OCI-LY3 (cell line): ENCODE measurements around the gene SMYD3.

ENCODE experiments used
- H2AFZ ChIP-seq: fragments of 200-600, 300-600 bp; shearing (Covaris generic); 2 replicates; pipeline ENCODE4 v1.6.0; 2014; ENCODE audit warnings: antibody characterized with exemption, low read depth, low read length
- H3K27ac ChIP-seq: fragments of 200-600, 300-600 bp; sonication (generic); 2 replicates; pipeline ENCODE4 v1.5.1; 2014; ENCODE audit warnings: mild to moderate bottlenecking, low read length, moderate library complexity, mixed read lengths
- H3K27me3 ChIP-seq: fragments of 200-600, 300-600 bp; sonication (generic); 2 replicates; pipeline ENCODE4 v1.6.1; 2014; ENCODE audit warnings: low read depth, low read length, mixed read lengths
- H3K36me3 ChIP-seq: fragments of 200-600, 300-600 bp; sonication (generic); replicated peaks from 2 replicates; pipeline ENCODE3; 2014; ENCODE audit warnings: low read depth, low read length, mixed read lengths
- H3K4me1 ChIP-seq: fragments of 300-600, 200-600 bp; sonication (generic); 2 replicates; pipeline ENCODE4 v1.6.1; 2014; ENCODE audit warnings: low read length, mixed read lengths
- H3K4me2 ChIP-seq: fragments of 200-600, 300-600 bp; sonication (generic); 2 replicates; pipeline ENCODE4 v1.6.1; 2014; ENCODE audit warnings: low read length, mixed read lengths
- H3K4me3 ChIP-seq: fragments of 300-600, 200-600 bp; sonication (generic); 2 replicates; pipeline ENCODE4 v1.5.1; 2014; ENCODE audit warnings: antibody characterized with exemption, mild to moderate bottlenecking, low read length, moderate library complexity
- H3K79me2 ChIP-seq: fragments of 300-600, 200-600 bp; shearing (Covaris generic); 2 replicates; pipeline ENCODE4 v1.6.1; 2014; ENCODE audit warnings: mild to moderate bottlenecking, low read length, mixed read lengths
- H3K9ac ChIP-seq: fragments of 300-600, 200-600 bp; shearing (Covaris generic); 2 replicates; pipeline ENCODE4 v1.6.0; 2014; ENCODE audit warnings: mild to moderate bottlenecking, low read length, moderate library complexity
- H3K9me3 ChIP-seq: fragments of 200-600, 300-600 bp; shearing (Covaris generic); 2 replicates; pipeline ENCODE4 v1.6.1; 2014; ENCODE audit warnings: low read length, mixed read lengths; ENCODE audit not compliant: insufficient read depth
- H4K20me1 ChIP-seq: fragments of 200-600, 300-600 bp; sonication (generic); 2 replicates; pipeline ENCODE4 v1.6.1; 2016; ENCODE audit warnings: low read length, mixed read lengths; ENCODE audit not compliant: insufficient read depth
- CTCF ChIP-seq: fragments of 200-600, 300-600 bp; sonication (generic); IDR thresholded peaks from 2 replicates; pipeline ENCODE4 v1.5.1; 2014; ENCODE audit warnings: antibody characterized with exemption, low read length, low read depth
- EZH2phosphoT487 ChIP-seq: fragments of 200-600 bp; shearing (Covaris generic); IDR thresholded peaks from 2 replicates; pipeline ENCODE4 v1.6.1; 2018; ENCODE audit warnings: antibody characterized with exemption, mixed run types, low read depth

Gene SMYD3

GRCh38 chr1:246397046-246397445 is 110.0 kb downstream of the SMYD3 start:
- no peak overlapping the region for H3K27ac ChIP-seq
- H3K9ac ChIP-seq, result no peak overlapping the region
- no peak overlapping the region for H3K4me3 ChIP-seq
- no peaks in the 10 kb centered on the region for H3K4me1 ChIP-seq
- no peaks in the 10 kb centered on the region for H3K79me2 ChIP-seq
- peaks cover 2% of the 10 kb centered on the region for H3K36me3 ChIP-seq
- no peak for TF ChIP-seq EZH2phosphoT487
- TF ChIP-seq CTCF, result no peak
- H2AFZ ChIP-seq, result no peak overlapping the region
- no peaks in the 10 kb centered on the region for H3K27me3 ChIP-seq
- no peaks in the 10 kb centered on the region for H3K9me3 ChIP-seq
- no peak overlapping the region for H3K4me2 ChIP-seq
- H4K20me1 ChIP-seq, result no peaks in the 10 kb centered on the region

GRCh38 chr1:246396322-246396721 is 110.8 kb downstream of the SMYD3 start:
- no peaks in the 10 kb centered on the region for H3K27me3 ChIP-seq

GRCh38 chr1:246394121-246394520 is 113.0 kb downstream of the SMYD3 start:
- no peaks in the 10 kb centered on the region for H3K4me1 ChIP-seq
- H3K4me3 ChIP-seq, result no peak overlapping the region
- H3K9ac ChIP-seq, result no peak overlapping the region
- H3K79me2 ChIP-seq, result no peaks in the 10 kb centered on the region
- no peak overlapping the region for H3K27ac ChIP-seq
- TF ChIP-seq CTCF (no peak), EZH2phosphoT487 (no peak)
- no peaks in the 10 kb centered on the region for H3K27me3 ChIP-seq
- no peaks in the 10 kb centered on the region for H4K20me1 ChIP-seq
- H3K36me3 ChIP-seq, result peaks cover 10% of the 10 kb centered on the region
- no peak overlapping the region for H3K4me2 ChIP-seq
- no peak overlapping the region for H2AFZ ChIP-seq
- H3K9me3 ChIP-seq, result peaks cover 5% of the 10 kb centered on the region; the same call in 1 of the 2 replicates

More at GRCh38 chr1:246396322-246396721, 110.8 kb downstream of the SMYD3 start:
- Histone ChIP-seq H4K20me1 (no peaks in the 10 kb centered on the region), H3K4me3 (no peak overlapping the region), H3K9me3 (no peaks in the 10 kb centered on the region), H3K27ac (no peak overlapping the region), H3K36me3 (peaks cover 3% of the 10 kb centered on the region), H3K4me2 (no peak overlapping the region), H3K4me1 (no peaks in the 10 kb centered on the region), H2AFZ (no peak overlapping the region), H3K79me2 (no peaks in the 10 kb centered on the region), H3K9ac (no peak overlapping the region)
- no peak for TF ChIP-seq EZH2phosphoT487

- Histone ChIP-seq H2AFZ (no peak overlapping the region), H3K36me3 (peaks cover 10% of the 10 kb centered on the region), H3K79me2 (no peaks in the 10 kb centered on the region), H3K4me2 (no peak overlapping the region), H3K4me3 (no peak overlapping the region), H3K9me3 (peaks cover 5% of the 10 kb centered on the region; the same call in 1 of the 2 replicates), H4K20me1 (no peaks in the 10 kb centered on the region), H3K4me1 (no peaks in the 10 kb centered on the region), H3K9ac (no peak overlapping the region), H3K27ac (no peak overlapping the region), H3K27me3 (no peaks in the 10 kb centered on the region)
- no peak for TF ChIP-seq CTCF
- TF ChIP-seq EZH2phosphoT487, result no peak
Measured at GRCh38 chr1:246390855-246391254, 116.2 kb downstream of the SMYD3 start.

- Histone ChIP-seq H3K79me2 (peaks cover 9% of the 10 kb centered on the region), H3K27ac (no peak overlapping the region), H3K4me2 (no peak overlapping the region), H3K4me1 (no peaks in the 10 kb centered on the region), H3K9me3 (no peaks in the 10 kb centered on the region), H3K9ac (no peak overlapping the region), H2AFZ (no peak overlapping the region), H3K27me3 (no peaks in the 10 kb centered on the region), H3K4me3 (no peak overlapping the region), H3K36me3 (no peaks in the 10 kb centered on the region), H4K20me1 (no peaks in the 10 kb centered on the region)
- TF ChIP-seq EZH2phosphoT487, result no peak
- TF ChIP-seq CTCF, result no peak
Measured at GRCh38 chr1:246384616-246385015, 122.5 kb downstream of the SMYD3 start.
